GM19468 (cell line): ENCODE measurements around the gene TECTB.

Source experiments
- ATAC-seq: cut with Tn5 transposase; IDR thresholded peaks from one replicate; pipeline ENCODE4 v1.9.1; 2021; ENCODE audit warnings: mild to moderate bottlenecking, moderate library complexity, moderate number of reproducible peaks; ENCODE audit not compliant: unreplicated experiment; ENCODE audit errors: extremely low read depth

TECTB gene

DNA sequence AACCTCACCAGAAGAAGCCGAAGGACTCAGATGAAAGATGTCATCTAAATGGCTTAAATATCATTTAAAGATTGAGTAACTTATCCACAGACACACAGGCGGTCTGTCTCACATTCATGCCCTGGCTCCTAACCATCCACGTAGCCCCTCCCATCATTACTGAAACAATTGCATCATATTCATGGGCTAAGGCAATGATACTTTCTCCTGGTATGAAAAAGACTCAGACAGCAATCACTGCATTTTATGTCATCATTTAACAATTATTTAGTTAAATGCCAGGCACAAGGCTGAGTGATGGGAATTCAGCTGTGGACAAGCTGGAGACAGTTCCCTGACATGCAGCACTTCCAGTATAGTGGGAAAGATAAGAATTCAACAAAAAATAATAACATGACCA is 11.2 kb upstream of the TECTB start:
- no peak for ATAC-seq

DNA sequence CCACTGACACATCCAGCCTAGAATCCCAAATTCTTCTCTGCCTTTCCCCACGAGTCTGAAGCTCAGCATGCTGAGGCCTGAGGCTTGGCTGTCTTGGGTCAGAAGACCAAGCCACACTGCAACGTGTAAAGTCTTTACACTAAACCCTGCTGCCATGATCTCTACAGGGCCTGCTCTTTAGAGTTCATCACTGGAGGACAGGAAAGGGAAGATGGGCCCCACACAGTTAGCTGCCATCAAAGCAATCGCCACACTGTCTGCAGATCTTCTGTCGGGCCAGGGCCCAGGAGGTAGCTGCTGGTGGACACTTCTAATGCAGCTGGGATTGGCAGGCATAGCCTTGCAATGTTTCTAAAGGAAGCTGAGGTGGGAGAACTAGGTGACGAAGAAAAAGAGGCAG is 8.4 kb upstream of the TECTB start:
- ATAC-seq, result no peak

DNA sequence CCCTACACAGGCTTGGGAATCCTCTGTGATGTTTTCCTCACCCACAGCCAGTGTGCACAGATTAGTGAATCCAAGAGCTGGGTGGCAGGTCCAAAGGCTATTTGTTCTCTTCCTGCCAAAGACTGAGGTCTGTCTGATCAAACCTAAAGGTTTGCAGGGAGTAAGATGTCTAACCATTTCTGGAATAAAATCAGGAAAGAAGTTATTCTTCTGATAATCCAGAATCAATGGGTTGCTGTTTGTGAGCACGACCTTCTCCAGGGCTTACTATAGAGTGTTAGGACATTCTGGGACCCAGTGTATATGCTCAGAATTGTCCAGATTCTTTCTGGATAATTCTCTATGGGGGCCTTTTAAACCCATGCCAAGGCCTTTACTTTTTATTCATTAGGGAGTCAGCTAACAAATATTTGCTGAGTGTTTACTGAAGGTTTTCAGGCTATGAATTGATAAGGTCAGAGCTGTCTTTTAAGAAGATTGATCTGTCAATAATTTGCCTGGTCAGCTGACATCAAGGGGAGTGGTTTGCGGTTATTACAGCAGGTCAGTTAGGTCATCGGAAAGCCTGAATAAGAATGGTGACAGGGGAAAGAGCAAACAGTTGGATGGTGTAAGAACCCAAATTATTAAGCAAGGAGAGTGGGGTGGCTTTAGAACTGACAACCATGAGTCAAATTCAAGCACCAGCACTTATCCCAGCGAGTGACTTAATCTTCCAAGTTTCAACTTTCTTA is 7.5 kb upstream of the TECTB start:
- no peak for ATAC-seq

DNA sequence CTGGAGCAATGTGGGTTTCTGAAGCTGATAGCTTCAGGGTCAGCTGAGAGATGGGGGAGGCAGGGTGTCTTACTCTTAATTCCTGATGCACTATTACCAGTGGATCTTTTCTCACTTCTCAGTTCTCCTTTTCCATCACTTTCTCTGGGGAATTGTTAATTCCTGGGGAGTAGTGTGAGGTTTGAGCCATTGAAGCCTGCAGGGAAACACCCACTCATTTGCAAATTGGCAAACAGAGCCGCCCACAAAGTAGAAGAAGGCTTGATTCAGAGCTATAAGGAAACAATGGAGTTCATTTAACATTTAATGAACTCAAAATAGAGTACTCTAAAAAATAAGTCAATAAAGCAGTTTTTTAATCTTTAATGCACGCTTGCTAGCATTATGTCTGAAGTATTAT is 4.3 kb upstream of the TECTB start:
- ATAC-seq, result no peak

- no peak for ATAC-seq
Observed at GRCh38 chr10:112279433-112279832, 3.8 kb upstream of the TECTB start.

DNA sequence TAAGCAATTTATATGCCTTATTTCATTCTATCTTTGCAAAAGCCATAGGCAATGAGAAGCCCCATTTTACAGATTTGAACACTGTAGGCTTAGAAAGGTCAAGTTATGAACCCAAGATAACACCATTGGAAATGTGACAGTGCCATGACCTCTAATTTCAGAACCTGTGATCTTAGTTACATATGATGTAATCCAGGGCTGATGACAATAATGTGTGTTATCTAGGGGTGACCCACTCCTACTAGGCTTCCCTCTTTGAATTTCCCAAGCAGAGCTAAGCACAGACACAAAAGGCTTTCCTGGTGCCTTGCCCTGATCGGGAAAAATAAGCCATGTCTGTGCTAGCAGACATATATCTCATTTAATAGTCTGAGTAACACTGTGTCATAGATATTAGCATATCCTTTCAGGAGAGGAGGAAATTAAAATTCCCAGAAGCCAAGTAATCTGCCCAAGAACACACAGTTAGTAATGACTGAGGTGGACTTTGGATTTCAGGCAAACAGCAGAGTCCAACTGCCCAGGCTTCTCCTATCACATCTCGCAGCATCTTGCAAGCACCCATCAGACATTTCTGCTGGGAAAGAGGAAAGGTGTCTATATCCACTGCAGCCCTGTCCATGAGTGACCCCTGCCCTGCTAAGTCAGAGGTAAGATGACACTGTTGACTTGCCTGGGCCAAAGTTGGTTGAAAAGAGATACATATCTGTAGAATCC is 2.8 kb upstream of the TECTB start:
- no peak for ATAC-seq

DNA sequence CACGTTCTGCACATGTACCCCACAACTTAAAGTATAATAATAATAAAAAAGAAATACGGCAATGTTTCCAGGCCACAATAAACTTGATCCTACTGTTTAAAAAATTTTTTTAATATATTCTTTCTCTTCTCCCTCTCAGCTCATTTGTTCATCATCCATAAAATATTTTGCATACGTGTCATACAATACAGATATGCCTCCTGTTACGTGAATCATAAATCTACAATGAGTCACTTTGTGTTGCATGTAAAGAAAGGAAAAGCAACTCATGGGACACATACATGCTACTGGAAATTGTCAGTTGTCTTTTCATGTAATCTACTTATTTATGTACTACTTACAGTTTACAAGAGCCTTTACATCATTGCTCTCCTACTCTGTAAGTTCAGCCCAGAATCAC is 1.1 kb upstream of the TECTB start:
- no peak for ATAC-seq

- ATAC-seq, result no peak
Observed at GRCh38 chr10:112286837-112287818, 3.9 kb downstream of the TECTB start.

GRCh38 chr10:112287844-112288243 is 4.6 kb downstream of the TECTB start:
- no peak for ATAC-seq

GRCh38 chr10:112288486-112288885 is 5.3 kb downstream of the TECTB start:
- no peak for ATAC-seq

DNA sequence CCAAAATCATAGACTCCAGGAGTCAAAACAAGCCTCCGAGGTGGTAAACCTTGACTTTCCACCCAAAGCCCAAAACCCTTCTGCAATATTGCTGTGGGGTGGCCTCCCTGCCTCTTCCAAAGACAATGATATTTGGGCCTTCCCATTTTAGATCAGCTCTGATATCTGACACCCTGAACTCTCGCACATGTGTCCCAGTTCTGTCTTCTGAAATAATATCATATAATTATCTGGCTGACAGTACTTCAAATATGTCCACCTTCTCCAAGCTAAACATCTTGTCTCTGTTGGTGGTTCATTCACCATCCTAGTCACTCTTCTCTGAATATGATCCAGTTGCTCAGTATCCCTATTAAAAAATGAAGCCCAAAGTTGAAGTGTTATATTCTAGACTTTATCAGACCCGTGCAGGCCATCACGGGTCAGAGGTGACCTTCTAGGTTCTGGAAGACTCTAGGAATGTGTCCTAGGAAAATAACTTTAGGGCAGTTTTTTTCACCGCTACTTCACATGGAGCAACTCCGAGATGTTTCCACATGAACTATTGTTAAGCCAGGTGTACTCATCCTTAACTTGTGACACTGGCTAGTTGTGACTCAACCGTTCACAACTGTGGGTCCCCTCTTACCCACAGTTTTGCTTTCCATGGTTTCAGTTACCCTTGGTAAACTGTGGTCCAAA is 6.3 kb downstream of the TECTB start:
- ATAC-seq, result no peak

DNA sequence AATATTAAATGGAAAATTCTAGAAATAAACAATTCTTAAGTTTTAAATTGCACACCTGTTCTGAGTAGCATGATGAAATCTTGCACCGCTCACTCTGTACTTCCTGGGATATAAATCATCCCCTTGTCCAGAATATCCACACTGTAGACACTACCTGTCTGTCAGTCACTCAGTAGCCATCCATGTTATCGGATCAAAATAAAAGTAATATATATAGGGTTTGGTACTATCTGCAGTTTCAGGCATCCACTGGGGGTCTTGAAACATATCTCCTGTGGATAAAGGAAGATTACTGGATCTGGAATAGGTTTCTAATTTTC is 6.8 kb downstream of the TECTB start:
- no peak for ATAC-seq

DNA sequence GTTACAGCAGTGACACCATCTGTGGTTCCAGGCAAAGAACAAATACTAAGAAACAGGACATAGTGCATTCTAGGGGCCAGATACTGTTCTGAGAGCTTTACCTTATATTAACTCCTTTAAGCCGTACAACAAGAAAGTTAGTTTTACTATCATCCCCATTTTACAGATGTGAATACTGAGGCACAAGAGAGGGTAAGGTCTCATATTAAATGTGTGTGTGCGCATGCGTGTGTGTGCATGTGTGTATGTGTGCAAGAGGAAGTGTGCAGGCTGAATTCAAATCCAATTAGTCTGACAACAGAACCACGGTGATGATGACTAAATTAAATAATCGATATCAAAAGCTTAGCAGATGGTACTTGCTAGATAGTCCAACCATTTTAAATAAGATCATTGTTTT is 11.0 kb downstream of the TECTB start:
- ATAC-seq, result no peak

DNA sequence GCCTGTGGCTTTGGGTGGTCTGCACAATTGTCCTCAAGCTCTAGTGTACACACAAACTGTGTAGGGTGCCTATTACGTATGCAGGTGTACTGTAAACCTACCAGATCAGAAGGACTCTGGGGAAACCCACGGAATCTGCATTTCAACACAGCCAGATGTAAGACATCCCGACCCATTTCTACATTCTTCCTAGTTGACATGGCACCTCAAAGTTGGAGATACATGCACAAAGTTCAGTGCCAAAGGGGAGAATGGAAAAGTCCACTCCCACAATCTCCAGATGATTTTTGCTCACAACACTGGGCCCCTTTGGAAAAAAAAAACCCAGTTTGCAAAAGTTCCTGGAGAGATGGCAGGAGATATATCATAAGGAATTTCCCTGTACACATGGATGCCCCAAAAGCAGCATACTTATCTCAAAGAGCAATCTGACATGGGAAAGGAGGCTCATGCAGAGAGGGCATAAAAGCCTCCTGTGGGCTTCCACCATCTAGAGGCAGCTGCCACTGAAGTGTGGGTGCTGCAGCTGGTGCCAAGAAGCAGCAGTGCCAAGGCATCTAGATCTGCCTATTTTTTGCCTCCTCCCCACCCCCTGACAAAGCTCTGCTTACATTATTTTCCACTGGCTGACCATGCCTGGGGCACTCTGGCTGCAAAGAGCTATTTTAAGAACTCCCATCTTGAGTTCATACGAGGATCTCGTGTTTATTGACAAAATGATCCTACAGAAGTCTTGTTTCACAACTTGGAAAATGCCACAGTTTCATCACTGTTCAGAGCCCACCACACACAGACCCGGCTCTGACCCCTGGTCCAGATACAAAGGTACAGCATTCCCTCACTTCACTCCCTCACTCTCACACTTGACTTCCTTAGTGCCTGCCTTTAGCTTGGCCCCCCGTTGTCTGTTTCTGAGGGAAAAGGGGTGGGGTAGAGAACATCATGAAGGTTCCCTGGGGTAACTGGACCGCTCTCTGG is 12.9 kb downstream of the TECTB start:
- ATAC-seq, result no peak

DNA sequence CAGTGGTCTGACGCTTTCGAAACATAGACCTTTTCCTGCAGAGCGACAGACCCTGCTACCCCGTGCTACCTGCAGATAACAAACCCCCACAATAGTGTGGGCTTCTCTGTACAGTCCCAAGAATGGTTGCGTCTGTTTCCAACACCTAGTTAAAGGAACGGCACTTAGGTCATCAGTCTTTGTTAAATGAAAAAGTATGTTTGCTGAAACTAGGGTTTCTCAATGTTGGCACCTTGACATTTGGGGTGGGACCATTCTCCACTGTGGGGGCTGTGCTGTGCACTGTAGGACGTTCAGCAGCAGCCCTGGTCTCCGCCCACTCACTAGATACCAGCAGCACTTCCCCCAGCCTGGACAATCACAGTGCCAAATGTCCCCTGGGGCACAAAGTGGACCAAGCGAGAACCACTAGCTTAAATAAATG is 13.7 kb downstream of the TECTB start:
- no peak for ATAC-seq

DNA sequence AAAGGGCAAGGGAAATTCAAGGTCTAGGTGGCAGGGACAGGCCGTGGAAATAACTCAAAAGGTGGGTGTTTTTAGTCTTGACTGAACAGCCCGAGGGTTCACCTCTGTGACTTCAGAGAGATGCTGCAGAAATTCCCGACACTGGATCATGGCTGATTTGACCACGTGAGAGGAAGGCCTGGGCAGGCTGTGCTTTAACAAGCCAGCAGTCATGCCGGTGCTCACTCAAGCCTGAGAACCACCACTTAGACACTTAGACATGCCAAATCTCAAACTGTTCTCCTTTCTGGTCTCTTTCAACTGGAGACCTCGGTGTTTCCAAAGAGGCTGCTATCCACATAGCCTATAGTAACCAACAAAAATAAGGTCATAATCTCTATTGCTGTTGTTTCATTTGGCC is 15.4 kb downstream of the TECTB start:
- ATAC-seq, result no peak

- no peak for ATAC-seq
Observed at GRCh38 chr10:112299456-112299855, 16.3 kb downstream of the TECTB start.

DNA sequence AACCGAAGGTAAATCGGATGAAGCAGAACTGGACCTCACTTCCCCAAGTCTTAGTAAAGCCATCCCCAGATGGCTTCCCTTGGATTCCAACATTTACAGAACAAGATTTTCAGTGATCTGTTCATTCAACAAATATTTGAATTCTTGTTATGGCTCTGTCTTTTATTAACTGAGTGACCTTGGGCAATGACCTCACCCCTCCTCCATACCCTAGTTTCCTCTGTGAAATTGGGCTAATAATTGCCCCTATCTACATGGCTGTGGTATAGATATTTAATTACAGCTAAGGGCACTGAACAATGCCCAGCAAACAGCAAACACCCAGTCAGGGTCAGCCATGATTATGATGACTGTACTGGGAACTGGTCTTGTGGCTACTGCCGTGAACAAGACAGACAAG is 19.1 kb downstream of the TECTB start:
- ATAC-seq, result no peak

- ATAC-seq, result no peak
Observed at GRCh38 chr10:112303528-112303927, 20.3 kb downstream of the TECTB start.
